Measurements from ENCODE around the gene USP28. TPM values are rescaled to one million over a fixed set of nuclear protein-coding genes. Genes with fewer than 3 reads are reported as not detected.

The USP28 gene
- total RNA-seq, 1 experiment from 2014 or later: 74.4 TPM

- Histone ChIP-seq H3K4me3 (ENCODE audit: low read depth, low read length) (no peak overlapping the region), H3K9me3 (no peaks in the 10 kb centered on the region), H3K4me1 (no peaks in the 10 kb centered on the region), H3K36me3 (ENCODE audit: control insufficient read depth, insufficient read depth, low read length) (peaks cover 1% of the 10 kb centered on the region), H3K27me3 (replicated peaks; ENCODE audit: control insufficient read depth, insufficient read depth, low read length) (no peaks in the 10 kb centered on the region)
- ChIA-PET POLR2A (no interaction called here), CTCF (interaction anchor here (1.7 kb wide), 1 partner anchor 13 kb away, joined by 5 read pairs; the partner anchor contains the start of gene ZW10)
- BruUV-seq (replicated peaks): no TSS peak
- Mint-ChIP-seq H3K27me3 (ENCODE audit: insufficient read depth, unreplicated experiment) (no peaks in the 10 kb centered on the region), H3K4me1 (ENCODE audit: low read depth, unreplicated experiment) (no peaks in the 10 kb centered on the region), H3K27ac (ENCODE audit: unreplicated experiment) (no peak overlapping the region), H3K9me3 (ENCODE audit: unreplicated experiment) (peaks cover 9% of the 10 kb centered on the region), H3K4me3 (ENCODE audit: unreplicated experiment) (no peak overlapping the region), H3K36me3 (ENCODE audit: insufficient read depth, unreplicated experiment) (peaks cover 63% of the 10 kb centered on the region)
- DNase-seq: no peak
- TF ChIP-seq CTCF (IDR thresholded peaks at IDR 0.05; ENCODE audit: insufficient read depth in 1 of 2, low read depth in 1 of 2, low read length in 1 of 2, severe bottlenecking in 1 of 2, unreplicated experiment in 1 of 2): no peak
- intact Hi-C loops (cut with micrococcal nuclease; ENCODE audit: unreplicated experiment): no loop called here
Measured at GRCh38 chr11:113760241-113760640, 115.1 kb downstream of the USP28 start.

- Mint-ChIP-seq H3K27ac (ENCODE audit: unreplicated experiment) (no peak overlapping the region), H3K9me3 (ENCODE audit: unreplicated experiment) (no peaks in the 10 kb centered on the region), H3K36me3 (ENCODE audit: insufficient read depth, unreplicated experiment) (peaks cover 60% of the 10 kb centered on the region), H3K27me3 (ENCODE audit: insufficient read depth, unreplicated experiment) (no peaks in the 10 kb centered on the region), H3K4me3 (ENCODE audit: unreplicated experiment) (no peak overlapping the region), H3K4me1 (ENCODE audit: low read depth, unreplicated experiment) (no peaks in the 10 kb centered on the region)
- Histone ChIP-seq H3K27me3 (replicated peaks; ENCODE audit: control insufficient read depth, insufficient read depth, low read length) (no peaks in the 10 kb centered on the region), H3K36me3 (ENCODE audit: control insufficient read depth, insufficient read depth, low read length) (peaks cover 3% of the 10 kb centered on the region), H3K4me1 (no peaks in the 10 kb centered on the region), H3K4me3 (ENCODE audit: low read depth, low read length) (no peak overlapping the region), H3K9me3 (no peaks in the 10 kb centered on the region)
- ChIA-PET POLR2A (no interaction called here), CTCF (no interaction called here)
- no peak for TF ChIP-seq CTCF (IDR thresholded peaks at IDR 0.05; ENCODE audit: insufficient read depth in 1 of 2, low read depth in 1 of 2, low read length in 1 of 2, severe bottlenecking in 1 of 2, unreplicated experiment in 1 of 2)
- no TSS peak for BruUV-seq (replicated peaks)
- DNase-seq: no peak
- intact Hi-C loops (cut with micrococcal nuclease; ENCODE audit: unreplicated experiment): no loop called here
Measured at GRCh38 chr11:113752932-113753331, 122.4 kb downstream of the USP28 start.

Other genes starting within 250 kb of the USP28 start
- gene TMPRSS5, start 169.3 kb downstream of the USP28 start, total RNA-seq (2022): 2.4 and 2.7 TPM in 2 replicates
- 43.1 and 44.0 TPM in 2 replicates for gene ZW10, start 101.9 kb downstream of the USP28 start, total RNA-seq (2022)
- not detected in 2 replicates for gene CLDN25, start 95.8 kb downstream of the USP28 start, total RNA-seq (2022)
- not detected in 2 replicates for gene HTR3B, start 29.2 kb upstream of the USP28 start, total RNA-seq (2022)
- not detected in 2 replicates for gene HTR3A, start 99.5 kb upstream of the USP28 start, total RNA-seq (2022)
- 10.6 and 12.7 TPM in 2 replicates for gene ZBTB16, start 184.1 kb upstream of the USP28 start, total RNA-seq (2022)

Measured in Caco-2 (cell line).